Skin epidermis (tissue), 12 donors: Measurements from ENCODE around the gene SPSB1.
A peak's percentile ranks its signal among the peaks of the same experiment; 100 is the strongest.

Source experiments
- H3K27ac ChIP-seq, 21 experiments: fragments of 200-600 bp; sonication (generic) in 11 of 21; one replicate each; pipeline ENCODE4 v1.5.0; 2020; ENCODE audit warnings: mild to moderate bottlenecking in 3 of 21, inconsistent platforms in 2 of 21, moderate library complexity in 2 of 21
- H3K4me3 ChIP-seq, 7 experiments: fragments of 200-600 bp; sonication (generic) in 2 of 7; one replicate each; pipeline ENCODE4 v1.5.0; 2020; ENCODE audit warnings: inconsistent platforms in 2 of 7, mild to moderate bottlenecking in 2 of 7, moderate library complexity in 1 of 7

The SPSB1 gene

DNA sequence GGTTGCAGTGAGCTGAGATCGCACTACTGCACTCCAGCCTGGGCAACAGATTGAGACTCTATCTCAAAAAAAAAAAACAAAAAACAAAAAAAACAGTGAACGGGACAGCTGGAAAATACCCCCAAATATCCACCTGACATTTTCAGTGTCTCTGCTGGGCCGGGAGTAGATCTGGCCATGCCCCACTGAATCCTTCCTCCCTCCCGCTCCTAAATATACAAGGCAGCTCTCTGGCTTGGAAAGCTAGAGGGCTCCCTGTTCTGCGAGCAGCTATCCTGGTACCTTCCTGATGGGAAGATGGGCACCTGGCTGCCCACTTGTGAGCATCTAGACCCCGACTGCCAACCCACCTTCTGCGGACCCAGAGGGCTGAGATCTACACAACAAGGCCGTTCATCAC is 21.4 kb downstream of the SPSB1 start:
- Histone ChIP-seq H3K27ac (no peak overlapping the region), H3K4me3 (no peak overlapping the region)

DNA sequence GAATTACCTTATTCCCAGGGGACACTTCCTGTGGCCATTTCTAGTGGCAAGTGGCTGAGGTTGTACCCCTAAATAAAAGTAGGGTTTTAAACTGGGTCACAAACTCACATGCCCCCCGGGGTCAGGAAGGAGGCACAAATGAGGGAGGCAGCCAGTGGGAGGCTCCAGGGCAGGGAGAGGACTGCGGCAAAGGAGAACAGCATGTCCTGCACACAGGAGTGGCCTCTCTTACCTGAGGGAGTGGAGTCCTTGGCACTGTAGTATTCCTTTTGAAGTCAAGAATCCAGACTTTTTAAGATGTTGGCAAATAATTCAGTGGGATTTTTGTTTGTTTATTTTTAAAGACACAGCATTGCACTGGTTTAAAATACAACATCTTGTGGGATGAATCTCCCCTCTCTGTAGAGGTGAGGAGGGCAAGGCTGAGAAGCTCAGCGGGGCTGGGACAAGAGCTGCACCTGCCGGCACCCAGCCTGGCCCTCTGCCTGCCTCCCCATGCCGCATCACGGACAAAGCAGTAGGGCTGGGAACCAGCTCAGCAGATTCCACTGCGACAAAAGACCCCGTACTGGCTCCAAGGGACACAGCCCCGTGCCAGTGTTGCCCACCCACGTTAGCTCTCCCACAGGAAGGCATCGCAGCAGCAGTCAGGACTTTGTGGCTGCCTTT is 22.2 kb downstream of the SPSB1 start:
- Histone ChIP-seq H3K27ac (peak overlapping the region in 5 of 21 experiments; percentile 14 to 73 (median 26)), H3K4me3 (no peak overlapping the region)

DNA sequence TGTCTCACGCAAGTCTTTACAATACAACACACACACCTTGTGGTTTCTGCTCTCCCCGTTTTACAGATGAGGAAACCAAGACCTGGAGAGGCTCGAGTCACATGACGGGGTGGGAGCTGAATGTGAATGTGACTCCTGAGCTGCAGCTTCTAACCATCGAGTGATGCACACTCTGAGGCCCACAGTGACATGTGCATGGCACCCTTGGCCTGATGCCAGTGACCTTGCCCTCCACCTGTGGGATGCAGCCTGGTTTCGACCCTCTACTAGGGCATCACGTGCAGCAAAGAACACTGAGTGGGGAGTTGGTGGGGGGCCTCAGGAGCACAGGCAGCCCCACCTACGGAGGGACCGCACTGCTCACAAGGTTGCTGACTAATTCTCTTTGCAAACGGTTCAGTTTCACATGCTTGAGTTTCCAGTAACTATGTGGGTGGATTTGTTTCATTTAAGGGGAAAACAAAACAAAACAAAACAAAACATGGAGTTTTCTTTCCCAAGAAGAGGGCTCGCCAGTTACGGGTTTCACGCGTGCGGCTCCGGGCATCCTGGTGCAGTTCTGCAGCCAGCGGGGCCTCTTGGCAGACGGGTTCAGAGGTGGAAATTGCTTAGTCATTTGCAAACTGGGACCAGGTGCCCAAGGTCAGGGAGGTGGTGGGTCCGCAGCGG is 22.9 kb downstream of the SPSB1 start:
- H3K27ac ChIP-seq: peak overlapping the region in 13 of 21 experiments; percentile 1 to 73 (median 27)
- H3K4me3 ChIP-seq: no peak overlapping the region

DNA sequence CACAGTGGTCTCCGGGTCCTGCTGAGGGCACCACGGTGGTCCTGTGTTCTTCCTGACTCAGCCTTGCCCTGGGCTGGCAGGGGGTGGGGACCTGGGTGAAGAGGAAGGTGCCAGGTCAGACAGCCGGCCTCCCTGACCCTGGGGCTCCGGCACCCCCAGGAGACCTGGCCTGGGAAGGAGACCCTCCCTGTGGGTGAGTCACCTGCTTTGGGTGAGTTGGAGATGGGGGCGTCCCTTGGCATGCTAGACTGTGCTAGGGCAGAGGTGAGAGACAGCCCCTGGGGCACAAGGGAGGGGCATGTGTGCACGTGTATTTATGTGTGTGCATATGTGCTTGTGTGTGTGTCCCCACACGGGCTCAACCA is 23.4 kb downstream of the SPSB1 start:
- no peak overlapping the region for H3K4me3 ChIP-seq
- H3K27ac ChIP-seq: peak overlapping the region in 12 of 21 experiments; percentile 1 to 73 (median 30)

DNA sequence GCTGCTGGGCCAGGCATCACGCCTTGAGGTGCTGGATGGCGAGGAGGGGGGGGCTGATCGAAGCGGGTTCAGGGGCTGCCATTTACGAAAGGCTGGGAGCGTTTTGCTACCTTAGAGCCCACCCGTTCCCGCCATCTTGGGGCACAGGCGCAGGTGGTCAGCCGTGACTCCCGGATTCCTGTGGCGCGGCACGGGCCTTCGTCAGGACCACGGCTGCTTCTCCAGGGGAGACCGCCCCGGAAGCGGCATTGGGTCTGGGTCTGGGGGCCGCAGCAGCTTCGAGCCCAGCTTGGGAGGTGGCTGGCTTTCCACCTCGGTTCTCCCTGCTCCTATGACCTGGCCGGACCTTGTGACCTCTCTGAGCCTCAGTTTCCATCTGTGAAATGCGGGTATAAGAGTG is 23.8 kb downstream of the SPSB1 start:
- H3K27ac ChIP-seq: peak overlapping the region in 4 of 21 experiments; percentile 1 to 49 (median 2)
- no peak overlapping the region for H3K4me3 ChIP-seq

DNA sequence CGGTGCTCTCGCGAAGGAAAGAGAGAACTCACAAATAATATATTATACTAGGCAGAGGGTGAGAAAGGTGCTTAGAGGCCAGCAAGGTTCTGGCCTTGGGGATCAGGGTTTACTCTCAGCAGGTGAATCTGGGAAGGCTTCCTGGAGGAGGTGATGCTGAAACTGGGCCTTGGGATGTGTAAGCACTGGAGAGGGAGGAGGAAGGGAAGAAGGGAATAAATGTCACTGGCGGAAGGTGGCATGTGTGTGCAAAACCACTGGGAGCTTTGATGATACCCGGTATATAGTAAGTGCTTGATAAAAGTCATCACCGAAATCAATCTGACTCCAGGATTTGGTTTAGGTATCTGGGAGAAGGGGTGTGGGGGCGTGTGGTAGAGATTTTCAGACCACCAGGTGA is 24.4 kb downstream of the SPSB1 start:
- H3K4me3 ChIP-seq: no peak overlapping the region
- H3K27ac ChIP-seq: peak overlapping the region in 4 of 21 experiments; percentile 25 to 62 (median 34)

DNA sequence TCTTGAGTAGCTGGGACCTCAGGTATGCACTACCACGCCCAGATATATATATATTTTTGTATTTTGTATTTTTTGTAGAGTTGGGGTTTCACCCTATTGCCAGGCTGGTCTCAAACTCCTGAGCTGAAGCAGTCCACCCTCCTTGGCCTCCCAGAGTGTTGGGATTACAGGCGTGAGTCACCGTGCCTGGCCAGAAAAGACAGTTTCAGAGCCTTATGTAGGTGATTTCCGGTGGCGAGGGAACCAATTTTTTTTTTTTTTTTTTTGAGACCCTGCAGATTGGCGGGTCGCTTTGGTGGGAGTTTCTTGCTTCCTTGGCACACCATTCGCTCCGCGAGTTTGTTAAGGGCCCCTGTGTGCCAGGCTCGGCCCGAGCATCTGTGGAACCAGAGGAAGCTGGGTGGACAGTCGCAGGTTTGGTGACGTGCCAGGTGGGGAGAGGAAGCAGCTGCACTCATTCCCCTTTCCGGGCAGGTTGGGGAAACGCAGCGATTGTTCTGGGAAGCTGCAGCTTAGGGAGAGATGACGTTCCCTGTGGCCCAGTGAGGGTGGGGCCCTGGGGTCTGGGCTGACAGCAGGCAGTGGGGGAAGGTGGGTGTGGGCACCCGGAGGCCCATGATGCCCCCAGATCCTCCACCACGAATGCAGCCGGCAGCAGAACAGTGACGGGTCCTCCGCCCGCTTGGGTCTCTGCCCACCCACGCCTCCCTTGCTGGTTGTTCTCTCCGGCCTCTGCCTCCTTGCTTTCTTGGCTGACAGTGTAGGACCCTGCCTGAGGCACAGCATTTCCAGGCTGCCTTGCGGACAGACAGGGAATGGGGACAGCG is 25.1 kb downstream of the SPSB1 start:
- H3K4me3 ChIP-seq: no peak overlapping the region
- H3K27ac ChIP-seq: peak overlapping the region in 9 of 21 experiments; percentile 17 to 67 (median 38)

DNA sequence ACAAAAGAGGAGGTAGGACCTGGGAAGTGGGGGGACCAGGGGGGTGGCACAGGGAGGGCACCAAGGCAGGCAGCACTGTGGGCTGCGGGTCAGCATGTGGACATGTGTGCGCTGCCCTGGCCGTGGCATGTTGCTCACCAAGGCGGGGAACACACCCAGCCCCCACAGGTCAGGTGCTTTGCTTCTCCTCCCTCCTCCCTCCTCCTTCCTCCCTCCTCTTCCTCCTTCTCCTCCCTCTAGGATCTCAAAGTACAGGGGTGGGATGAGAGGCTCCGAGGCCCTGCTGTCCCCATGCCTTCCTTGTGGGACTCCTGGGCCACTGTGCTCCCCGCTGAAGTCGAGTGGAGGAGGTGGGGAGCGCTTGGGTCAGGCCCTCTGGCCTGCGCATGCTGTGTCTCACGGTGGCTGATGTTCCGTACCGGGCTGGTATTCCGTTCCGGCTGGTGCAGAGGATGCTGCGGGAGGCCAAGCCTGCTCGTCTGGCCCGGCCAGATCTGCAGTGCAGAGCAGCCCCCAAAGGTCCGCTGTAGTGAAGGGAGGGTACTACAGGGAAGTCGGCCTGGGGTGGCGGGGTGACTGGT is 26.6 kb downstream of the SPSB1 start:
- no peak overlapping the region for H3K4me3 ChIP-seq
- H3K27ac ChIP-seq: peak overlapping the region in 2 of 21 experiments; percentile 5 to 44

DNA sequence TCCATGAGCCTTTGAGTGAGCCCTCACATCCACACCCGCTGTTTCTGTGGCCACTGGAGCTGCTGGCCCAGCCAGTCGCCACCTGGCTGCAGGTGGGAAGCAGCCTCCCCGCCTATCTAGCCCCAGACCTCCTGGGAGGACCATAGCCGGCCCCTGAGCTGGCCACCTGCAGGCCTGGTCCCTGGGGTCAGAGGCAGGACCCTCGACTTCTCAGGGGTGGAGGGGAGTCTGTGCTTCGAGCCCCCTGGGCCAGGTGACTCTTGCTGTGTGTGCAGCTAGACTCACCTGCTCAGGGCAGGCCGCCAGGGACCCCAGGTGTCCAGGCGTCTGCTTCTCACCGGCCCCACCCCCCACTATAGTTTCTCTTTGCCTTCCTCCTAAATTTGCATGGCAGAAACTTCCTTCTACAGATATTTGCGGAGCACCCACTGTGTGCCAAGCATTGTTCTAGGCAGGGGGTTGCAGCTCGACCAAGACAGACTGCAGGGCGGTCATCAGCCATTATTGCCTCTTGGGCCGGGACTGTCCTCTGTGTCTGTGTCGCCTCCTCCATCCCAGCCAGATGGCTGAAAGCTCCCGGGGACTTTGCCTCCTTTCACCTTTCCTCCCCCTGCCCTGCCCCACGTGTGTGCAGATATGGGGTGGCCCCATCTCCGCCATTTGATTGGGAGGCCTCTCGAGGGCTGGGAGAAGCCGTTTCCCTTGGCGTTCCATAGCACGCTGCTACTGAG is 27.3 kb downstream of the SPSB1 start:
- Histone ChIP-seq H3K27ac (no peak overlapping the region), H3K4me3 (no peak overlapping the region)

DNA sequence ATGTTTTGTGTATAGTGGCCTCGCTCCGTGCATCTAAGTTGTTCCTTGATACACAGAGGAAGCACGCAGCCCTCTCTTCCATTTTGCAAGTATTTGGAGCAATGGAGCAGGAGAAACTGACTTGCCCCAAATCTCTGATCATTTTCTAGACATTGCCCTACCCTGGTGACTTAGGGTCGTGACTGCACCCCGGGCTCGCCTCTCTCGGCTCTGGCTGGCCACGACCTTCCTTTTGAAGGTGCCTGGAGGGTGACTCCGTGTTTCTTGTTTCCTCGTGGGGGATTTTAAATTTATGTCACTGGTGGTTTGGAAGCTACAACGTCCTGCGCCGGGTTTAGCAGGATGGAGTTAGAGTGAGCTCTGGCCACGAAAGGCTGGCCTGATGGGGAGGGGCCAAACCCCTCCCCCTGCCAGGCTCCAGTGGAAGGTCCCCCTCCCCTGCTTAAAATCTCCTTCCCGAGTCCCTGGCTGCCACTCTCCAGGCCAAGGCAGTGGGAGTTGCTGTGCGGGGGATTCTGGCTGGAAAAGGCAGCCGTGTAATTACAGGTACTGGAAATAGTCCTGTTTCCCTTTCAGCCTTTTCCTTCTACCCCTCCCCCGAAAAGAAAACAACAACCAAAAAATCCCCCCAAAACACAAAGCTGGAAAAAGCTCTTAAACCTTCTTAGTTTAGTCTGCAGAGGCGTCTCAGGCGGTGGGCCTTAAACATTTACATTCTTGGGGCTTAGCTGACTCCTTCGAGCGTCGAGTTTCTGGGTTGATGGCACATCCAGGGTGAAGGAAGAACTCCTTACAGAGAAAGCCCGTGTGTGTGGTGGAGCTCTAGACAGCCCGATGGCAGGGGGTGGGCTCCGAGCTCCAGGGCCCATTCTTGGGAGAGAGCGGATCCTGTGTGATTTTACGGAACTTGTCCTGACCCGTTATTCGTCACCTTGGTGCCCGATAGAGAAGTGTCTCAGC is 28.1 kb downstream of the SPSB1 start:
- Histone ChIP-seq H3K4me3 (no peak overlapping the region), H3K27ac (peak overlapping the region in 3 of 21 experiments; percentile 2 to 46 (median 13))

DNA sequence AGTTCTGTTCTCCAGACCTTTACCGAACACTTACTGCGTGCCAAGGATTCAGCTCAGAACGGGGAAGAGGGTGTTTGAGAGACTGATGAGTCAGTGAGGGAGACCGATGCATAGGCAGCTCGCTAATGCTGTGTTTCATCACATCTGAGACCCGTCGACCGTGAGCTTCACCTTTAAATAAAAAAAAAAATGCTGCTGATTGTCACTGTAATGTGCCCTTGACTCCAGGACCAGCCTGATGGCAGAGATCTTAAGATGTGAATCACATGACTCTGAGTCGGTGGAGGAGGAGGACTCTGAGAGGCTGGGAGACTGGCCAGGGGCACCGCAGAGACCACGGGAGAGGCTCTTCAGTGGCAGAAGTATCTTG is 28.8 kb downstream of the SPSB1 start:
- H3K27ac ChIP-seq: peak overlapping the region in 1 of 21 experiments; percentile 46
- H3K4me3 ChIP-seq: no peak overlapping the region

DNA sequence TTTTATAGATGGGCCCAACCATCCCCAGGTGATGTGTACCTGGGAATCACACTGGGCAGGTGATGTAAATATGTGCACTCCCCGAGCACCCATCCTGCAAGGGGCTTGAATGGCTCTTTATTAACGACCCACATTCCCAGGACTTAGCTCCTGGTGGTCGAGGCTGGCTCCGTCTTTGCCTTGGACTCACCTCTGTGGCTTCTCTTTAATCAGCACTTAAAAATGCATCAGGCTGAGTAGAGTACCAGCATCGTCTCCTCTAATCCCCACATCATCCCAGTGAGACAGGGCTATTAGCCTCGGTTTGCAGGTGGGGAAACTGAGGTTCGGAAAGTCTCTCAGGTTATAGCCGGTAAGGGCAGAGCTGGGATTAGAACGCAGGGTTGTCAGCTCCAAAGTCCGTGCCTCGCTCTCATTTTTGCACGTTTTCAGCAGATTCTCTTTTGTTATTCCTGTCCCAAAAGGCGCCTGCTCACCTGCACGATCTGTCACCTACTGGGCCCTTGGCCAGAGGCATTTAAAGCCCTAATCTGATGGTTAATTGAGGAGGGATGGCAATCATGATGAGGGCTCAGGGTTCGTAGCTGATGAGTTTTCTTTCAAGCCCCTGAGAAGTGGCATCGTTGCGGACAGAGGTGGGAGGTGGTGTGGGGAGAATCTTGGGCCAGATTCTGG is 29.4 kb downstream of the SPSB1 start:
- H3K27ac ChIP-seq: no peak overlapping the region
- no peak overlapping the region for H3K4me3 ChIP-seq

DNA sequence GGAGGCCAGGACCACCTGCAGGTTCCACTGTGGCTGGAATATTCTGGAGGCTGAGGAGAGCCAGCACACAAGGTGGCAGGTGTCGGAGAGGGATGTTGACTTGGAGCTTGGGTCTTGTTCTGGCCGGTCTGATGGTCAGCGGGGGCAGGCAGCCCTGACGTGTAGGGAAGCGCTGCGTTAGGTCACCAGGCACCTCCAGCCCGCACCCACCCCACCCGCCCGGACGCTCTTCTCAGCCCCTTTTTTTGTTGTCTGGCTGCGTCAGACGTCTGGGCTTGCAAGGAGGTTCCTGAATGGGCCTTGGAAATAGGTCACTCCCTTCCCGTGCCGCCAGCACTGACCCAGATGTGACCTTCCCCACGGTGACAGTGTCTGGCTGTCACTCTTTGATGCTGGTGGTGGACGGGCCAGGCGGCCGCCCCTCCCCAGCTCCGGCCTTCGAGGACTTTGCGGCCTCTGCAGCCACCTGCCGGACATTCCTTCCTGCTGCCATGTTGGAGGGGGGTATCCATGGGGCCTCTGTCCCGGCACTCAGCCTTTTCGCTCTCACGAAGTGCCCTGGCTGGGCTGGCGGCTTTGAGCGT is 30.1 kb downstream of the SPSB1 start:
- Histone ChIP-seq H3K27ac (no peak overlapping the region), H3K4me3 (no peak overlapping the region)

DNA sequence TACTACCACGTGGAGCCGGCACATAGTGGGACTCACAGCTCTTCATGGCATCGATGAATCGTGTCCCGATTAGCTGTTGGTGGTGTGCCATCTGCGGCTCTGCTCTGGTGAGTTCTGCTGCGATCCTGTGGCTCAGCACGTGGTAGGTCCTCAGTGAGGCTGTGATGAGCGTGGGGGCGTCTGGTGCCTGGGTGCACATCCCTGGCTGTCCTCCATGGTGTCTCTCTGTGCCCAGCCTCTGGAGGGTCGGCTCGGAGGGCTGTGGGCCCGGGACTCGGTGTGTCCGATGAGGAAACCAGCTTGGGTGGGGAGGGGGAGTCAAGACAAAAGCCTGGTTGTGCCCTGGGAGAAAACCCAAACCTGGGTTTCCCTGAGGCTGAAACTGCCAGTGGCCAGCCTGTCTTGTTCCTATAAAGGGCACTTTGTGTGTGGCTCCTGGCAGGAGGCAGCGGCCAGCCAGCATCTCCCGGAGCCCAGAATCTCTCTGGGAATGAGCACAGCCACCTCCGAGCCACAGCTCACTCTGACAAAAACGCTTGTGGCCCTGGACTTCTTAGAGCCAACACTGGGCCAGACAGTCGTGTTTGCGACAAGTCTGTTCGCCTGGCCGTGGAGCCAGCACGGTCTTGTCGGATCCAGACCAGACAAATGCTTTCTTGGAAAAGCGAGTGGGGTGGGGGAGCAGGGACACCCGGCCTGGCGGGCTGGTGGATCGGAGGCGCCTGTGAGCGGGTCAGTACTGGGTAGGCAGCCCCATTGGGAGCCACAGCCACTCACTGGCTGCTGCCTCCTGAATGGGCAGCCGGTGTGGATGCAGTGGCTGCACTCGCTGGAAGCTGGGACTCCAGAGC is 31.8 kb downstream of the SPSB1 start:
- Histone ChIP-seq H3K4me3 (no peak overlapping the region), H3K27ac (peak overlapping the region in 7 of 21 experiments; percentile 11 to 71 (median 31))

DNA sequence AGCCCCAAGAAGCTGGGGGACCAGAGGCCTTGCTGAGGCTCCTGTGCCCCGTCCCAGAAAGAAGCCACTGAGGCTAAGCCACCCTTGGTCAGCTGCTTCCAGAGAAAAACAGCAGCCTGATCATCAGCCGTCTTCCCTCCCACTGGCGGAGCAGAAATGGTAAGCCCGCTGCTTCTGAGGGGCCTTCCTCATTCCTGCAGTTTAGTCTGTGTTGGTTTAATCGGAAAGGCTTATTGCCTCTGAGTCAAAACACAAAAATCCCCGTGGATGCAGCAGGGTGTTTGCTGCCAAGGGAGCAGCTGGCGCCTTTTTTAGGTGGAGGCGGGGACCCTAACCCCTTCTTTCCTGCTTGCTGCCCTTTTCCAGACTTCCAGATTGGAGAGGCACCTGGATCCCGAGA is 33.9 kb downstream of the SPSB1 start:
- peak overlapping the region in 16 of 21 experiments; percentile 29 to 73 (median 60) for H3K27ac ChIP-seq
- no peak overlapping the region for H3K4me3 ChIP-seq

DNA sequence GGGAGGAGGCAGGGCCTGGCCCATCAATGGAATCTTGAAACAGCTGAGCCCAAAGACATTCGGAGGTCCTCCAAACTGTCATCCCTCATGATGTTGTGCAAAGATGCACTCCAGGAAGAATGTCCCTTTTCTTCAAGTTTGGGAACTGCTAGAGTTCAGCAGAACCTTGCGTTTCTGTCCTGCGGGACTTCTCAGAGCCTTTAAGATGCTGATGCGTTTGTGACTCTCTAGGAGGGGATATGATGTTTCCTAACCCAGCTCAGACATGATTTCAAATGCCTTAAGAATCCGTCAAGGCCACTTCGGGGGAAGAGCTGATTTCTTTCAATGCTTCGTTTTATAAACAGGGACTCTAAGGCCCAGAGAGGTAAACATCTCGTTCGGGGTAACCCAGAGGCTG is 35.5 kb downstream of the SPSB1 start:
- no peak overlapping the region for H3K4me3 ChIP-seq
- H3K27ac ChIP-seq: peak overlapping the region in 1 of 21 experiments; percentile 26

DNA sequence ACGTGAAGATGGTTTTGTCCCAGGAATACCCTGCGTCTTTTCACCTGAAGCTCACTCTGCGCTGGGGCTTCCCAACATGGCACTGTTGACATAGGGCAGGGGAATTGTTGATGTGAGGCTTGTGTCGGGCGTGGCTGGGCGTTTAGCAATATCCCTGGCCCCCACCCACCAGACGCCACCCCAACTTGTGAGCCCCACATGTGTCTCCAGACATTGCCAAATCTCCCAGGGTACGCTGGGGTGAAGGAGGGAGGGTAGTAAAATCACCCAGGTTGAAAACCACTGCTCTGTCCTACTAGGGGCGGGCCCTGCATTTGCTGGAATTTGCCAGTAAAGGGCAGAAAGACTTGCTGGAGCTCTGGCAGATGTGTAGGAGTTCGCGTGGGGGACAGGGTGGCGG is 36.0 kb downstream of the SPSB1 start:
- Histone ChIP-seq H3K4me3 (no peak overlapping the region), H3K27ac (peak overlapping the region in 1 of 21 experiments; percentile 26)
